ENCODE measurements around the gene ZNF611. TPM values are rescaled to one million over a fixed set of nuclear protein-coding genes. Genes with fewer than 3 reads are reported as not detected.
A peak's percentile ranks its signal among the peaks of the same experiment; 100 is the strongest.
"Not testable (repeated sequence)": the region's sequence is repeated elsewhere in the genome, so short reads cannot be mapped to it uniquely, and the experiment has no call there.

The ZNF611 gene
- total RNA-seq, 2 donors from 2014 or later: 12.0 to 15.3 TPM

DNA sequence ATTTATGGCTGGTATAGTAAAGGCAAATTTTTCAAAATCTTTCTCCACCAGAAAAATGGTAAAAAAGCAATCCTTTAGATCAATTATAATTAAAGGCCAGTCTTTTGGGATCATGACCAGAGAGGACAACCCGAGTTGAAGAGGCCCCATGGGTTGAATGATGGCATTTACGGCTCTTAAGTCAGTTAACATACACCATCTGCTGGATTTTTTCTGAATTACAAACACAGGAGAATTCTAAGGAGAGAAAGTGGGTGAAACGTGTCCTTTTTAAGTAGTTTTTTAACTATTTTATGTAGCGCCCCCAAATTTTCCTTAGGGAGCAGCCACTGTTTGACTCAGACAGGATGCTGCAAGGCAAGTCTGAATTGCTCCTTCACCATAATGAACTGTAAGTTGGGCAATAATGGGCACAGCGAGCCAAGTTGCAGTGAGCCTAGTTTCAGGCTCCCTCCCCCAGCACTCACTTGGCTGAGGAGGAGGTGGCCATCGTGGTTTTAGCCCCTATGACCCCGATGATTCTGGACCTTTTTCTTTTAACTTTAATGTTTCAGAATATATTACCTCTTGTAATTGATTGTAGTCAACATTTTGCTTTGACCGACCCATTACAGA lies 13.6 kb upstream of the ZNF611 start:
- intact Hi-C loops (cut with DNase I): loop anchor here (10.0 kb wide), 1 partner anchor 504 kb away; no protein-coding TSS in a partner anchor
- TF ChIP-seq POLR2AphosphoS5 (IDR thresholded peaks at IDR 0.05) (no peak), POLR2A (IDR thresholded peaks at IDR 0.05) (no peak)
- TF ChIP-seq, protein P1, sequence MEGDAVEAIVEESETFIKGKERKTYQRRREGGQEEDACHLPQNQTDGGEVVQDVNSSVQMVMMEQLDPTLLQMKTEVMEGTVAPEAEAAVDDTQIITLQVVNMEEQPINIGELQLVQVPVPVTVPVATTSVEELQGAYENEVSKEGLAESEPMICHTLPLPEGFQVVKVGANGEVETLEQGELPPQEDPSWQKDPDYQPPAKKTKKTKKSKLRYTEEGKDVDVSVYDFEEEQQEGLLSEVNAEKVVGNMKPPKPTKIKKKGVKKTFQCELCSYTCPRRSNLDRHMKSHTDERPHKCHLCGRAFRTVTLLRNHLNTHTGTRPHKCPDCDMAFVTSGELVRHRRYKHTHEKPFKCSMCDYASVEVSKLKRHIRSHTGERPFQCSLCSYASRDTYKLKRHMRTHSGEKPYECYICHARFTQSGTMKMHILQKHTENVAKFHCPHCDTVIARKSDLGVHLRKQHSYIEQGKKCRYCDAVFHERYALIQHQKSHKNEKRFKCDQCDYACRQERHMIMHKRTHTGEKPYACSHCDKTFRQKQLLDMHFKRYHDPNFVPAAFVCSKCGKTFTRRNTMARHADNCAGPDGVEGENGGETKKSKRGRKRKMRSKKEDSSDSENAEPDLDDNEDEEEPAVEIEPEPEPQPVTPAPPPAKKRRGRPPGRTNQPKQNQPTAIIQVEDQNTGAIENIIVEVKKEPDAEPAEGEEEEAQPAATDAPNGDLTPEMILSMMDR (IDR thresholded peaks at IDR 0.05): peak in 3 of 4 experiments; percentile 24 to 59 (median 46)
- no peak overlapping the region for H3K27ac ChIP-seq
- no peak overlapping the region for H3K4me3 ChIP-seq
- DNase-seq (ENCODE audit: low spot score): peak; percentile 22
- 18% methylated on average over 8 of the region's 8 CpGs for WGBS
- H3K36me3 ChIP-seq: no peaks in the 10 kb centered on the region
- no peaks in the 10 kb centered on the region for H3K9me3 ChIP-seq
- peaks cover 3% of the 10 kb centered on the region for H3K4me1 ChIP-seq (replicated peaks)
- H3K27me3 ChIP-seq (replicated peaks; ENCODE audit: insufficient read depth): no peaks in the 10 kb centered on the region

DNA sequence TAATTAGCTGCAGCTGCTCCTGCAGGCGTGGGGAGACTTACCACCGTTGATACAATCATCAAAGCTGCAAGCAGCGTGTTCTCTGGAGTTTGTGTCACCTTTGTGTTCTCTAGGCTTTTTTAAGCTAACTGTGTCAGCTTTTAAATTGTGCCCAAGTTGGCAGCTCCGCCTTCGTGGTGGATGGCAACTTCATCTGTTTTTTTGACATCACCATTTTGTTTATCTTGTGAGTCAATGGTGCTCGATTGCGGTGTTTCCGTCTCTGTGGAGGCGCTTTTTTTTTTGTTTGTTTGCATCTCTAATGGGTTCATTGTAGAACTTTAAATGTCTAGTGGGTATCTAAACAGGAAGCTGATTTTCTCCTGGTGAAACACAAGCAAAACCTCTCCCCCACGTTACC lies 11.1 kb upstream of the ZNF611 start:
- not testable (repeated sequence) for H3K36me3 ChIP-seq; H3K27ac ChIP-seq; H3K4me3 ChIP-seq; H3K4me1 ChIP-seq (replicated peaks); H3K9me3 ChIP-seq; DNase-seq (ENCODE audit: low spot score); H3K27me3 ChIP-seq (replicated peaks; ENCODE audit: insufficient read depth)
- 49% methylated on average over 10 of the region's 10 CpGs for WGBS
- intact Hi-C loops (cut with DNase I): loop anchor here (10.0 kb wide), 1 partner anchor 501 kb away; no protein-coding TSS in a partner anchor

DNA sequence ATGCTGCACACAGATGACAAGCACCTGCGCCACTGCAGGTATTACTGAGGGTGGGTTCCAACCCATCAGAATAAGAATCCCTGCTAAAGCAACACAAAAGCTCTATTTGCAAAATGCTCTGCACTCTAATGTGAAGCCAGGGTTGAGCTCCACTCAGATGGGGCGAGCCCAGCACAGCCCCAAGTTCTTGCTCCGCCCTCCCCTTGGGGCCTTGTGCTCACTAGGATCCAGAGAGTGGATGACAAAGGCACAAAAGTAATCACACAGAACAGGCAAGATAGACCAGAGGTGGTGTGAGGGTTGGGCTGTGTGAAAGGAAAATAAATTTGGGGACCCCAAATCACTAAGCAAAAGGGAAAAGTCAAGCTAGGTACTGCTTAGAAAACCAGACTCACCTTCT lies 8.2 kb upstream of the ZNF611 start:
- 88% methylated on average over 3 of the region's 3 CpGs for WGBS
- Histone ChIP-seq H3K27me3 (replicated peaks; ENCODE audit: insufficient read depth) (no peaks in the 10 kb centered on the region), H3K36me3 (no peaks in the 10 kb centered on the region), H3K27ac (no peak overlapping the region), H3K9me3 (no peaks in the 10 kb centered on the region), H3K4me1 (replicated peaks) (no peaks in the 10 kb centered on the region), H3K4me3 (no peak overlapping the region)
- intact Hi-C loops (cut with DNase I): loop anchor here (10.0 kb wide), 1 partner anchor 498 kb away; no protein-coding TSS in a partner anchor
- no peak for DNase-seq (ENCODE audit: low spot score)
- no peak for TF ChIP-seq POLR2AphosphoS5 (IDR thresholded peaks at IDR 0.05)

DNA sequence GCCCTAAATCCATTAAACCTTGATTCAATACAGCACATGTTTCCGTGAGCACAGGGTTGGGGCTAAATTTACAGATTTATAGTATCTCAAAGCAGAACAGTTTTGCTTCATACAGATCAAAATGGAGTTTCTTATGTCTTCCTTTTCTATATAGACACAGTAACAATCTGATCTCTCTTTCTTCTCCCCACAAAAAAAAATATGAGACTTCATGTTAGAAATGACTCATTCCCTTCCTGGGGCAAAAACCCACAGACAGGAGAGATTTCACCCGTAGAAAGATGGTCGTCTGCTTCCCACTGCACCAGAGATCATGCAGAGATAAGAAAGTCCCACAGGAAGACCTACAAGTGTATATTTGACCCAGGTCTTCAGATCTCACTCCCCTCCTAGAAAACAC lies 7.7 kb upstream of the ZNF611 start:
- DNase-seq (ENCODE audit: low spot score): no peak
- TF ChIP-seq POLR2A (IDR thresholded peaks at IDR 0.05): no peak
- TF ChIP-seq, protein P1 (IDR thresholded peaks at IDR 0.05): no peak
- TF ChIP-seq POLR2AphosphoS5 (IDR thresholded peaks at IDR 0.05): no peak
- intact Hi-C loops (cut with DNase I): loop anchor here (10.0 kb wide), 1 partner anchor 498 kb away; no protein-coding TSS in a partner anchor
- peak overlapping the region in 1 of 2 donors; percentile 46 for H3K27ac ChIP-seq
- no peaks in the 10 kb centered on the region for H3K36me3 ChIP-seq
- no peak overlapping the region for H3K4me3 ChIP-seq
- no peaks in the 10 kb centered on the region for H3K27me3 ChIP-seq (replicated peaks; ENCODE audit: insufficient read depth)
- WGBS: 27% methylated on average over 3 of the region's 3 CpGs
- no peaks in the 10 kb centered on the region for H3K4me1 ChIP-seq (replicated peaks)
- H3K9me3 ChIP-seq: no peaks in the 10 kb centered on the region

DNA sequence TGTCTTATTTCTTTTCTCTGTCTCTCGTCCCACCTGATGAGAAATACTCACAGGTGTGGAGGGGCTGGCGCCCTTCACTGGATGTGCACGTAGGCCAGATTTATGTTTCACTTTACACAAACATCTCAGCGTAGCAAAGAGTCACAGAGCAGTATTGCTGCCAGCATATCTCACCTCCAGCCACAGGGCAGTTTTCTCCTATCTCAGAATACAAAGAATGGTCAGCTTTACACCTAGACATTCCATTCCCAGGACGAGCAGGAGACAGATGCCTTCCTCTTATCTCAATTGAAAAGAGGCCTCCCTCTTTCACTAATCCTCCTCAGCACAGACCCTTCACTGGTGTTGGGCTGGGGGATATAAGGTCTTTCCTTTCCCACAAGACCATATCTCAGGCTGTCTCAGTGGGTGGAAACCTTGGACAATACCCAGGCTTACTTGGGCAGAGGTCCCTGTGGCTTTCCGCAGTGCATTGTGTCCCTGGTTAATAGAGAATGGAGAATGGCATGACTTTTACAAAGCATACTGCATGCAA lies 7.2 kb upstream of the ZNF611 start:
- intact Hi-C loops (cut with DNase I): loop anchor here (10.0 kb wide), 1 partner anchor 497 kb away; no protein-coding TSS in a partner anchor
- Histone ChIP-seq H3K9me3 (no peaks in the 10 kb centered on the region), H3K27ac (peak overlapping the region in 1 of 2 donors; percentile 46), H3K4me1 (replicated peaks) (no peaks in the 10 kb centered on the region), H3K27me3 (replicated peaks; ENCODE audit: insufficient read depth) (no peaks in the 10 kb centered on the region), H3K4me3 (no peak overlapping the region), H3K36me3 (no peaks in the 10 kb centered on the region)
- 46% methylated on average over 6 of the region's 6 CpGs for WGBS
- TF ChIP-seq POLR2A (IDR thresholded peaks at IDR 0.05): no peak
- TF ChIP-seq POLR2AphosphoS5 (IDR thresholded peaks at IDR 0.05): no peak
- TF ChIP-seq, protein P1 (IDR thresholded peaks at IDR 0.05): no peak
- no peak for DNase-seq (ENCODE audit: low spot score)

DNA sequence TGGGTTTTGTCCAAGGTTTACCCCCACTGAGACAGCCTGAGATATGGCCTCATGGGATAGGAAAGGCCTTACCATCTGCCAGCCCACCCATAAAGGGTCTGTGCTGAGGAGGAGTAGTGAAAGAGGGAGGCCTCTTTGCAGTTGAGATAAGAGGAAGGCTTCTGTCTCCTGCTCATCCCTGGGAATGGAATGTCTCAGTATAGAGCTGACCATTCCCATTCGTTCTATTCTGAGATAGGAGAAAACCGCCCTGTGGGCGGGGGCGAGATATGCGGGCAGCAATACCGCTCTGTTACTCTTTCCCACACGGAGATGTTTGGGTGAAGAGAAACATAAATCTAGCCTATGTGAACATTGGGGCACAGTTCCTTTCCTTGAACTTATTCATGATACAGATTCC lies 6.5 kb upstream of the ZNF611 start:
- peak overlapping the region in 1 of 2 donors; percentile 46 for H3K27ac ChIP-seq
- H3K4me3 ChIP-seq; H3K9me3 ChIP-seq; H3K27me3 ChIP-seq (replicated peaks; ENCODE audit: insufficient read depth); H3K4me1 ChIP-seq (replicated peaks); H3K36me3 ChIP-seq; DNase-seq (ENCODE audit: low spot score): not testable (repeated sequence)
- intact Hi-C loops (cut with DNase I): loop anchor here (10.0 kb wide), 1 partner anchor 497 kb away; no protein-coding TSS in a partner anchor
- 83% methylated on average over 7 of the region's 7 CpGs for WGBS
